Measurements from ENCODE around the gene NEO1. TPM values are rescaled to one million over a fixed set of nuclear protein-coding genes. Genes with fewer than 3 reads are reported as not detected.

Gene NEO1
- total and polyA plus RNA-seq, 9 of the 15 experiments (the other 6 are each of a cell fraction or from before 2014, with no cell fraction given): 0.08 to 1.7 (median 0.48) TPM

DNA sequence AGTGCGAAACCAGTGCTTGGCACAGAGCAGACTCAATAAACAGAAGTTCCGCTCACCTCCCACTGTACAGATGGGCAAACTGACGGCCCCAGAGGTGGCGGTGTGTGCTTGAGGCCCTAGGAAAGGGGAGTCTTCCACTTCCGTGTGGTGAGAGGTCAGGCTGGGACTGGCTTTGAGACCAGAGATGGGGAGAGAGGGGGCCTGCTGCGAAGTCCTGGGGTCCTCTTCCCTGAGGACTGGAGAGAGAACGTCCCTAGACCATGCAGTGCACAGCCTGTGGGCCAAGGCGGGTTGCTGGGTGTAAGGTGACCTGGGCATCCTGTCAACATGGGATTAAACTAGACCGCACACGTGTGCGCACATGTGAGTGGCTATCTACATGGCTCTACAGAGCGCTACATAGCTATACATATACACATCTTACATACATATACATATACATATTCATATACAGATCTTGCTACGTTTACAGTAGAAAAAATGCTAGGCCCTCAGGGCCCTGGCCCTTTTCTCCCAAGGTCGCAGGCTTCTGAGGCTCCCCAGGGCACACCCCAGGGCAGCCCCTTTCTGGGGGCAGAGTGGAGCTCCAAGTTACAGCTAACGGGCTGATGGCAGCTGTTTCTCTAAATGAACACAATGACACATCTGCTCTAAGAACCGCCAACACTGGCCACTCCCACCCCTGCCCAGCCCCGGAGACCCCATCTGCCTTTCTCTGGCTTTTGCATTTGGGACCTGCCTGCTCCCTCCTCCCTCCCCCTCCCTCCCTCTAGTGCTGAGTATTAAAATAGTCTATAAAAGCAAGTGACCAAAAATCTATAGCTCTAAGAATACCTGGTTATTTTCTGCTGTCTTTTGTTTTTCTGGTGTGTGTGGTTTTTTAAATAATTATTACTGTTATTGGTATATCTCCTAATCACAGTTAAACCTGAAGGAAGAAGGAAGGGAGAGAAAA lies 269.5 kb downstream of the NEO1 start:
- Histone ChIP-seq H4K20me1 (replicated peaks; ENCODE audit: control insufficient read depth, insufficient read depth, low read length) (0 out of 2 replicates have a peak, but pooled peaks cover 11% of the 10 kb centered on the region), H3K79me2 (ENCODE audit: control insufficient read depth, insufficient read depth, low read length) (no peaks in the 10 kb centered on the region), H3K9me1 (ENCODE audit: control insufficient read depth, insufficient read depth, low read length) (no peaks in the 10 kb centered on the region), H3K9me3 (replicated peaks; ENCODE audit: control insufficient read depth, insufficient read depth, low read depth, low read length) (no peaks in the 10 kb centered on the region), H3K4me2 (ENCODE audit: insufficient read depth, low read length) (no peak overlapping the region), H2AFZ (ENCODE audit: low read depth, low read length) (no peak overlapping the region), H3K4me1 (replicated peaks in 1 of 2; ENCODE audit: control insufficient read depth in 2 of 2, insufficient read depth in 2 of 2, low read length in 2 of 2) (peaks cover 0 to 20% of the 10 kb centered on the region in 2 experiments; a peak in 2 of 5 replicates), H3K27me3 (ENCODE audit: control insufficient read depth in 2 of 2, insufficient read depth in 2 of 2, low read length in 2 of 2) (peaks cover 26 to 74% of the 10 kb centered on the region in 2 experiments), H3K27ac (ENCODE audit: extremely low read depth, low read depth, low read length) (no peak overlapping the region), H3K9ac (ENCODE audit: insufficient read depth in 1 of 2, low read depth in 2 of 2, low read length in 2 of 2) (no peak overlapping the region), H3K4me3 (no peak overlapping the region), H3K36me3 (ENCODE audit: control insufficient read depth, insufficient read depth, low read length) (no peaks in the 10 kb centered on the region)
- in situ Hi-C loops (cut with MboI) (no loop called here), intact Hi-C loops (cut with micrococcal nuclease) (no loop called here)
- FAIRE-seq (no peak), ATAC-seq (no peak), DNase-seq (ENCODE audit: extremely low read depth in 1 of 4, low spot score in 3 of 4) (no peak)
- CTCF ChIA-PET (ENCODE audit: low intra/inter-chr PET ratio): no interaction called here
- no TSS peak for BruUV-seq (replicated peaks)
- POLR2A ChIA-PET: interaction anchor here (0.6 to 1.1 kb wide), 3 partner anchors 9 to 416 kb away, joined by 3 to 4 read pairs (median 3); no protein-coding TSS in a partner anchor
- TF ChIP-seq ZBTB1 (CRISPR knock-in tag; IDR thresholded peaks at IDR 0.05; ENCODE audit: borderline replicate concordance, low read depth) (no peak), FOXK2 (conservative IDR thresholded peaks at IDR 0.05 in 1 of 2, IDR thresholded peaks at IDR 0.05 in 1 of 2; ENCODE audit: low read depth in 2 of 2) (no peak), RBM17 (IDR thresholded peaks at IDR 0.05; ENCODE audit: borderline replicate concordance, low read depth, low read length) (no peak), THAP12 (CRISPR knock-in tag; IDR thresholded peaks at IDR 0.05) (no peak), BCOR (IDR thresholded peaks at IDR 0.05) (no peak)
- TF ChIP-seq, protein P1, sequence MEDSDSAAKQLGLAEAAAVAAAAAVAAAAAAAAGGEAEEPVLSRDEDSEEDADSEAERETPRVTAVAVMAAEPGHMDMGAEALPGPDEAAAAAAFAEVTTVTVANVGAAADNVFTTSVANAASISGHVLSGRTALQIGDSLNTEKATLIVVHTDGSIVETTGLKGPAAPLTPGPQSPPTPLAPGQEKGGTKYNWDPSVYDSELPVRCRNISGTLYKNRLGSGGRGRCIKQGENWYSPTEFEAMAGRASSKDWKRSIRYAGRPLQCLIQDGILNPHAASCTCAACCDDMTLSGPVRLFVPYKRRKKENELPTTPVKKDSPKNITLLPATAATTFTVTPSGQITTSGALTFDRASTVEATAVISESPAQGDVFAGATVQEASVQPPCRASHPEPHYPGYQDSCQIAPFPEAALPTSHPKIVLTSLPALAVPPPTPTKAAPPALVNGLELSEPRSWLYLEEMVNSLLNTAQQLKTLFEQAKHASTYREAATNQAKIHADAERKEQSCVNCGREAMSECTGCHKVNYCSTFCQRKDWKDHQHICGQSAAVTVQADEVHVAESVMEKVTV (CRISPR knock-in tag; IDR thresholded peaks at IDR 0.05): no peak
- 8% methylated on average over 14 of the region's 17 CpGs for WGBS (ENCODE audit: insufficient coverage, low coverage, missing lambda C conversion rate)
